IMR-90 (cell line): Measurements from ENCODE around the gene RAD51B. TPM values are rescaled to one million over a fixed set of nuclear protein-coding genes. Genes with fewer than 3 reads are reported as not detected.

Experiments used
- ATAC-seq: fragments of 200-7000 bp; cut with Tn5 transposase; 2 replicates; pipeline ENCODE4 v1.9.1; 2020; ENCODE audit warnings: low read depth, mild to moderate bottlenecking, moderate library complexity
- BruUV-seq: library from RNA; stranded (reverse); fragments of 400-500 nt; replicated peaks from 2 replicates; lab custom pipeline; 2021; lab: Mats Ljungman, UMichigan
- CTCF ChIA-PET: fragments of 300-600 bp; formaldehyde crosslinking; extraction: SDS; loops from one replicate; lab custom pipeline; 2021; ENCODE audit warnings: antibody characterized with exemption; lab: Yijun Ruan, JAX
- POLR2A ChIA-PET: fragments of 300-600 bp; sonication (Branson Sonifier 250); formaldehyde crosslinking; loops from one replicate; lab custom pipeline; 2022; ENCODE audit warnings: antibody characterized with exemption; ENCODE audit not compliant: unreplicated experiment; lab: Charles Lee
- DNase-seq: peaks from one replicate; pipeline ENCODE4 v3.0.0; 2013
- H2AFZ ChIP-seq: replicated peaks from 2 replicates; pipeline ENCODE3; 2013; ENCODE audit warnings: low read length, mild to moderate bottlenecking; ENCODE audit not compliant: poor library complexity
- H2AK5ac ChIP-seq: 2 replicates; pipeline ENCODE4 v1.6.1; 2013; ENCODE audit warnings: low read depth, low read length, inconsistent platforms
- H2AK9ac ChIP-seq: replicated peaks from 2 replicates; pipeline ENCODE3; 2013; ENCODE audit warnings: mild to moderate bottlenecking, low read depth, low read length, moderate library complexity; ENCODE audit not compliant: poor library complexity
- H2BK120ac ChIP-seq: 2 replicates; pipeline ENCODE4 v1.6.1; 2013; ENCODE audit warnings: low read depth, low read length, inconsistent platforms
- H2BK15ac ChIP-seq: 3 replicates; pipeline ENCODE4 v1.6.1; 2013; ENCODE audit warnings: low read depth, low read length, inconsistent platforms
- H2BK20ac ChIP-seq: 2 replicates; pipeline ENCODE4 v1.6.1; 2013; ENCODE audit warnings: low read depth, mild to moderate bottlenecking, inconsistent platforms, low read length, moderate library complexity
- H2BK5ac ChIP-seq: 2 replicates; pipeline ENCODE4 v1.6.1; 2013; ENCODE audit warnings: mild to moderate bottlenecking, low read depth, low read length, inconsistent platforms; ENCODE audit not compliant: poor library complexity, severe bottlenecking
- H3K14ac ChIP-seq: replicated peaks from 2 replicates; pipeline ENCODE4 v1.6.1; 2013; ENCODE audit warnings: low read depth, low read length, inconsistent platforms
- H3K18ac ChIP-seq: 2 replicates; pipeline ENCODE4 v1.6.1; 2013; ENCODE audit warnings: low read depth, low read length, control low read depth
- H3K23ac ChIP-seq: 2 replicates; pipeline ENCODE4 v1.6.1; 2013; ENCODE audit warnings: low read depth, low read length, inconsistent platforms
- H3K27ac ChIP-seq: 2 replicates; pipeline ENCODE4 v1.5.1; 2013; ENCODE audit warnings: mild to moderate bottlenecking, control low read depth, low read length; ENCODE audit not compliant: insufficient read depth
- H3K27me3 ChIP-seq: 2 replicates; pipeline ENCODE4 v1.6.1; 2013; ENCODE audit warnings: low read length; ENCODE audit not compliant: control insufficient read depth, insufficient read depth
- H3K36me3 ChIP-seq: 2 replicates; pipeline ENCODE4 v1.6.1; 2013; ENCODE audit warnings: low read length, mixed read lengths; ENCODE audit not compliant: control insufficient read depth, insufficient read depth
- H3K4ac ChIP-seq: 2 replicates; pipeline ENCODE4 v1.6.1; 2013; ENCODE audit warnings: low read depth, low read length, inconsistent platforms
- H3K4me1 ChIP-seq: 2 replicates; pipeline ENCODE4 v1.6.1; 2013; ENCODE audit warnings: low read length, mixed read lengths; ENCODE audit not compliant: control insufficient read depth, insufficient read depth
- H3K4me2 ChIP-seq: 2 replicates; pipeline ENCODE4 v1.6.1; 2013; ENCODE audit warnings: low read depth, mild to moderate bottlenecking, control low read depth, low read length, moderate library complexity
- H3K4me3 ChIP-seq: 2 replicates; pipeline ENCODE4 v1.5.1; 2013; ENCODE audit warnings: low read depth, mild to moderate bottlenecking, control low read depth, low read length, moderate library complexity; ENCODE audit not compliant: insufficient read depth
- H3K56ac ChIP-seq: 2 replicates; pipeline ENCODE4 v1.6.1; 2013; ENCODE audit warnings: low read length, inconsistent platforms; ENCODE audit not compliant: insufficient read depth; ENCODE audit errors: extremely low read depth
- H3K79me1 ChIP-seq, 2 experiments: 2 replicates each; pipeline ENCODE4 v1.6.1; 2013; ENCODE audit warnings: low read length in 2 of 2, inconsistent platforms in 1 of 2, low read depth in 1 of 2
- H3K9ac ChIP-seq: 2 replicates; pipeline ENCODE4 v1.6.1; 2013; ENCODE audit warnings: low read depth, low read length, control low read depth
- H3K9me1 ChIP-seq: 2 replicates; pipeline ENCODE4 v1.6.1; 2013; ENCODE audit warnings: low read length, inconsistent platforms; ENCODE audit not compliant: insufficient read depth
- H3K9me3 ChIP-seq: 2 replicates; pipeline ENCODE4 v1.6.1; 2013; ENCODE audit warnings: low read length; ENCODE audit not compliant: control insufficient read depth, insufficient read depth
- H4K20me1 ChIP-seq: 2 replicates; pipeline ENCODE4 v1.6.1; 2013; ENCODE audit warnings: low read length, inconsistent platforms; ENCODE audit not compliant: insufficient read depth
- H4K5ac ChIP-seq: 2 replicates; pipeline ENCODE4 v1.6.1; 2013; ENCODE audit warnings: mild to moderate bottlenecking, low read depth, low read length, control low read depth
- H4K8ac ChIP-seq, 2 experiments: 2 replicates each; pipeline ENCODE4 v1.6.1; 2013; ENCODE audit warnings: low read depth in 2 of 2, low read length in 2 of 2, control low read depth in 1 of 2, inconsistent platforms in 1 of 2
- H4K91ac ChIP-seq: 2 replicates; pipeline ENCODE4 v1.6.1; 2013; ENCODE audit warnings: low read depth, low read length, inconsistent platforms; ENCODE audit not compliant: insufficient read depth
- CEBPB ChIP-seq: IDR thresholded peaks from 2 replicates; pipeline ENCODE4 v1.6.1; 2012; ENCODE audit warnings: low read depth, low read length, improper control_type of control experiment
- CHD1 ChIP-seq: IDR thresholded peaks from 2 replicates; pipeline ENCODE4 v1.6.1; 2012; ENCODE audit warnings: low read depth, low read length, improper control_type of control experiment
- FOS ChIP-seq: fragments of 150-350 bp; IDR thresholded peaks from 2 replicates; pipeline ENCODE4 v1.6.1; 2016; ENCODE audit warnings: low read depth, low read length
- MAFK ChIP-seq: IDR thresholded peaks from 2 replicates; pipeline ENCODE4 v1.6.1; 2012; ENCODE audit warnings: low read depth, low read length, improper control_type of control experiment
- MAZ ChIP-seq: IDR thresholded peaks from 2 replicates; pipeline ENCODE4 v1.6.1; 2012; ENCODE audit warnings: low read depth, mild to moderate bottlenecking, low read length, improper control_type of control experiment, moderate library complexity, borderline replicate concordance
- MXI1 ChIP-seq: IDR thresholded peaks from 2 replicates; pipeline ENCODE4 v1.6.1; 2012; ENCODE audit warnings: low read depth, mild to moderate bottlenecking, low read length, moderate library complexity, borderline replicate concordance
- NFE2L2 ChIP-seq: fragments of 150-350 bp; IDR thresholded peaks from 2 replicates; pipeline ENCODE4 v1.6.1; 2016; ENCODE audit warnings: low read depth, mild to moderate bottlenecking, low read length
- RAD21 ChIP-seq: IDR thresholded peaks from 2 replicates; pipeline ENCODE4 v1.6.1; 2012; ENCODE audit warnings: low read length, improper control_type of control experiment
- SMC3 ChIP-seq: fragments of 150-350 bp; IDR thresholded peaks from 2 replicates; pipeline ENCODE4 v1.6.1; 2016; ENCODE audit warnings: low read depth, mild to moderate bottlenecking, antibody characterized with exemption, low read length, moderate library complexity
- WGBS, 2 experiments: methylation state at CpG; one replicate each; pipeline versions ENCODE4 v1.1.5 to v1.1.7; 2013; ENCODE audit warnings: missing lambda C conversion rate in 2 of 2; ENCODE audit not compliant: insufficient read length in 1 of 2; ENCODE audit errors: extremely low coverage in 2 of 2; 5-methylcytosine and 5-hydroxymethylcytosine counted together
- dilution Hi-C: fragments of 300-500 bp; cut with HindIII; formaldehyde crosslinking; loops from one replicate; pipeline ENCODE4 v1.14.3; 2018; ENCODE audit warnings: low sequenced_read_pairs; ENCODE audit not compliant: unreplicated experiment
- in situ Hi-C: fragments of 300-500 bp; cut with MboI; formaldehyde crosslinking; loops from 3 replicates; pipeline ENCODE4 v1.14.3; 2019; ENCODE audit warnings: low sequenced_read_pairs, inconsistent platforms, mixed read lengths
- intact Hi-C: fragments of 100-400 bp; cut with micrococcal nuclease; formaldehyde crosslinking; loops from 2 replicates; pipeline ENCODE4 v1.10.0; 2022
- polyA plus RNA-seq, 3 experiments: library from polyadenylated mRNA; depleted of rRNA; stranded (reverse); fragments of >200 nt; gene quantifications; 2 replicates each; pipeline ENCODE4 v1.2.3, GENCODE V29; 2012; ENCODE audit warnings: low replicate concordance in 1 of 3
- total RNA-seq: library from RNA; depleted of rRNA; stranded (reverse); fragments of >200 nt; gene quantifications from 2 replicates; pipeline ENCODE4 v1.2.3, GENCODE V29; 2012

Gene RAD51B
- total and polyA plus RNA-seq, 2 of the 4 experiments (the other 2 are of a cell fraction) = 5.1 to 18.8 TPM

- no peak overlapping the region for H4K5ac ChIP-seq
- H3K9me1 ChIP-seq = no peaks in the 10 kb centered on the region
- no peak overlapping the region for H4K91ac ChIP-seq
- H3K18ac ChIP-seq = no peak overlapping the region
- H3K23ac ChIP-seq = no peak overlapping the region
- no peak overlapping the region for H3K4ac ChIP-seq
- no peak overlapping the region for H3K14ac ChIP-seq
- no peak overlapping the region for H2BK120ac ChIP-seq
- H3K4me1 ChIP-seq = no peaks in the 10 kb centered on the region
- H2AK9ac ChIP-seq = no peak overlapping the region
- H3K56ac ChIP-seq = no peak overlapping the region
- no peaks in the 10 kb centered on the region for H3K36me3 ChIP-seq
- no CpG with 5 or more reads among the region's 9 CpGs for WGBS, 2 experiments
- no peaks in the 10 kb centered on the region for H3K27me3 ChIP-seq
- no peak overlapping the region for H2AFZ ChIP-seq
- no TSS peak for BruUV-seq
- H3K9ac ChIP-seq = no peak overlapping the region
- no peaks in the 10 kb centered on the region for H3K9me3 ChIP-seq
- H2BK20ac ChIP-seq = no peak overlapping the region
- no peaks in the 10 kb centered on the region; the same call in 1 of the 2 replicates for H4K20me1 ChIP-seq
- H4K8ac ChIP-seq = no peak overlapping the region
- dilution Hi-C loops = no loop called here
- DNase-seq (no peak), ATAC-seq (no peak)
- H2AK5ac ChIP-seq = no peak overlapping the region
- no peak overlapping the region for H3K4me2 ChIP-seq
- H3K4me3 ChIP-seq = no peak overlapping the region
- TF ChIP-seq SMC3 (no peak), MAFK (no peak), CHD1 (no peak), RAD21 (no peak), MAZ (no peak), MXI1 (no peak), NFE2L2 (no peak), CEBPB (no peak), FOS (no peak)
- no peak overlapping the region for H3K27ac ChIP-seq
- intact Hi-C loops = no loop called here
- H2BK15ac ChIP-seq = no peak overlapping the region
- H3K79me1 ChIP-seq = peaks cover 0 to 5% of the 10 kb centered on the region in 2 experiments; a peak in 2 of 4 replicates
- no peak overlapping the region for H2BK5ac ChIP-seq
- ChIA-PET CTCF (no interaction called here), POLR2A (no interaction called here)
- in situ Hi-C loops = no loop called here
Measured at GRCh38 chr14:67850066-67850830, 30.7 kb downstream of the RAD51B start.
